Breast epithelium (tissue), 4 donors: ENCODE results near the gene ESYT2. TPM values are rescaled to one million over a fixed set of nuclear protein-coding genes. Genes with fewer than 3 reads are reported as not detected.
A peak's percentile ranks its signal among the peaks of the same experiment; 100 is the strongest.
"Not testable (repeated sequence)": the region's sequence is repeated elsewhere in the genome, so short reads cannot be mapped to it uniquely, and the experiment has no call there.

Experiments
- DNase-seq, 2 donors: peaks; one replicate each; pipeline ENCODE4 v3.0.0-alpha.2; 2019; ENCODE audit warnings: low spot score in 2 of 2
- H3K27ac ChIP-seq, 2 donors: fragments of 200-600 bp; sonication (generic) in 1 of 2; one replicate each; pipeline ENCODE4 v1.5.1; 2016 to 2019; ENCODE audit warnings: mild to moderate bottlenecking in 1 of 2
- H3K27me3 ChIP-seq, 2 donors: fragments of 200-600 bp; sonication (generic) in 1 of 2; one replicate each; pipeline versions ENCODE4 v1.5.1 to v1.6.0; 2017 to 2019; ENCODE audit warnings: control low read depth in 1 of 2, mild to moderate bottlenecking in 1 of 2
- H3K36me3 ChIP-seq: fragments of 200-600 bp; one replicate; pipeline ENCODE4 v1.5.1; 2019
- H3K4me1 ChIP-seq, 2 donors: fragments of 200-600 bp; sonication (generic); one replicate each; pipeline ENCODE4 v1.5.1; 2016 to 2019; ENCODE audit warnings: control low read depth in 1 of 2
- H3K4me3 ChIP-seq, 3 donors: fragments of 200-600 bp; sonication (generic); 1 replicate in 2 of 3; 2 replicates in 1 of 3; pipeline ENCODE4 v1.5.1; 2016 to 2019; ENCODE audit warnings: mild to moderate bottlenecking in 3 of 3, moderate library complexity in 2 of 3
- H3K9me3 ChIP-seq, 2 donors: fragments of 200-600 bp; sonication (generic) in 1 of 2; one replicate each; pipeline ENCODE4 v1.5.1; 2016 to 2019; ENCODE audit warnings: control low read depth in 1 of 2
- POLR2A ChIP-seq: fragments of 450-650 bp; IDR thresholded peaks from one replicate; pipeline ENCODE4 v1.6.1; 2016; ENCODE audit warnings: antibody characterized with exemption, mild to moderate bottlenecking, moderate library complexity
- POLR2AphosphoS5 ChIP-seq, 3 donors: sonication (generic); formaldehyde crosslinking; IDR thresholded peaks; one replicate each; pipeline ENCODE4 v1.6.1; 2017; ENCODE audit warnings: antibody characterized with exemption in 3 of 3
- intact Hi-C: fragments of 100-400 bp; cut with DNase I; formaldehyde crosslinking; loops from one replicate; pipeline ENCODE4 v1.15.1; 2023; ENCODE audit warnings: low total_unique reads
- total RNA-seq, 3 donors: library from RNA; depleted of rRNA; stranded (reverse); fragments of >200 nt; gene quantifications; one replicate each; pipeline ENCODE4 v1.1.0, GENCODE V29; 2016
- TF ChIP-seq, protein P1 (sequence below), 3 donors: fragments of 450-650 bp; IDR thresholded peaks; one replicate each; pipeline ENCODE4 v1.5.1; 2016 to 2017; ENCODE audit warnings: antibody characterized with exemption in 3 of 3, mild to moderate bottlenecking in 3 of 3, moderate library complexity in 3 of 3

The ESYT2 gene, protein sequence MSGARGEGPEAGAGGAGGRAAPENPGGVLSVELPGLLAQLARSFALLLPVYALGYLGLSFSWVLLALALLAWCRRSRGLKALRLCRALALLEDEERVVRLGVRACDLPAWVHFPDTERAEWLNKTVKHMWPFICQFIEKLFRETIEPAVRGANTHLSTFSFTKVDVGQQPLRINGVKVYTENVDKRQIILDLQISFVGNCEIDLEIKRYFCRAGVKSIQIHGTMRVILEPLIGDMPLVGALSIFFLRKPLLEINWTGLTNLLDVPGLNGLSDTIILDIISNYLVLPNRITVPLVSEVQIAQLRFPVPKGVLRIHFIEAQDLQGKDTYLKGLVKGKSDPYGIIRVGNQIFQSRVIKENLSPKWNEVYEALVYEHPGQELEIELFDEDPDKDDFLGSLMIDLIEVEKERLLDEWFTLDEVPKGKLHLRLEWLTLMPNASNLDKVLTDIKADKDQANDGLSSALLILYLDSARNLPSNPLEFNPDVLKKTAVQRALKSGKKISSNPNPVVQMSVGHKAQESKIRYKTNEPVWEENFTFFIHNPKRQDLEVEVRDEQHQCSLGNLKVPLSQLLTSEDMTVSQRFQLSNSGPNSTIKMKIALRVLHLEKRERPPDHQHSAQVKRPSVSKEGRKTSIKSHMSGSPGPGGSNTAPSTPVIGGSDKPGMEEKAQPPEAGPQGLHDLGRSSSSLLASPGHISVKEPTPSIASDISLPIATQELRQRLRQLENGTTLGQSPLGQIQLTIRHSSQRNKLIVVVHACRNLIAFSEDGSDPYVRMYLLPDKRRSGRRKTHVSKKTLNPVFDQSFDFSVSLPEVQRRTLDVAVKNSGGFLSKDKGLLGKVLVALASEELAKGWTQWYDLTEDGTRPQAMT
- total RNA-seq, result 100 to 1,000 TPM in 2 of 3 donors, 10 to 100 TPM in 1; 97.3 to 155 (median 115) TPM

DNA sequence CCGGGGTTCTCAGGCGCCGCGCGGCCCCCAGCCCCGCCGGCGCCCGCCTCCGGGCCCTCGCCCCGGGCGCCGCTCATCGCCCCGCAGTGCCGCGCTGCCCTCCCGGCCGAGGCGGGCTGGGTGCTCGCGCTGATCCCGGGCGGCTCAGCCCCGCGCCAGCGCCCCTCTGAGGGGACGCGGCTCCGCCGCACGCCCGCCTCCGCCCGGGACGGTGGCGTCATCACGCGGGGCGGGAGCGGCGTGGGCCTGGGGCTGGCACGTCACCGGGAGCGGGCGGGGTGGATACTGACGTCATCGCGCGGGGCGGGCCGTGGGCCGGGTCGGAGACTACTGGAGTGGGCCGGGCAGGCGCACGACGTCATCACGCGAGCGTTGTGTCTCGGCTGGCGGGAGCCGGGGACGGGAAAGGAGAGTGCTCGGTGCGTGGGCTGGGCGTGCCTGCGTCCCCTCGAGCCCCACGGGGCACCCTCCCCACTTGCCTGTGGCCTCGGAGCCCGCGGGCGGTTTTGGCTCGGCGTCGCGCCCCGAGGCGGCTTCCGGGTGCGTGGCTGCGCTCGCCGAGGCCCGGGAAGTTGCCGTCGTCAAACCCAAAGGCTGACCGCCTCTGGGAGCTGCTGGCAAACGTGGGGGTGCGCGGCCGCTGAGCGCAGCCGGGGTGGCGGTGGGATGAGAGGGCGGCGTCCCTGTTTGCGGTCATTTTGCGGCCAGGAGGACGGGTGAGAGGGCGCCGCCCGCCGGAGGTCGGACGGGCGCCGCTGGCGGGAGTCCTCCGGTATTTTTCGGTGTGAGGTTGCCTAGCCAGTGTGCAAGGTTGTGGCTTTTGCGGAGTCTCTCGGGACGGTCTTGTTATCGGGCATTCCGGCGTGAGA is at the start of gene ESYT2:
ESYT2 (minus strand) TSS at position 168 of the 869 bp plus-strand sequence; CDS start at position 77, 91 bp downstream.
- Histone ChIP-seq H3K36me3 (no peaks in the 10 kb centered on the region), H3K9me3 (no peaks in the 10 kb centered on the region), H3K27me3 (no peaks in the 10 kb centered on the region), H3K27ac (peak within 1 kb of the TSS; percentile 99 to 100), H3K4me1 (no peaks in the 10 kb centered on the region), H3K4me3 (peak within 1 kb of the TSS; percentile 91 to 97 (median 93))
- TF ChIP-seq POLR2AphosphoS5 (IDR thresholded peaks at IDR 0.05) (peak; percentile 98 to 99 (median 99)), POLR2A (peak; percentile 95)
- TF ChIP-seq, protein P1, sequence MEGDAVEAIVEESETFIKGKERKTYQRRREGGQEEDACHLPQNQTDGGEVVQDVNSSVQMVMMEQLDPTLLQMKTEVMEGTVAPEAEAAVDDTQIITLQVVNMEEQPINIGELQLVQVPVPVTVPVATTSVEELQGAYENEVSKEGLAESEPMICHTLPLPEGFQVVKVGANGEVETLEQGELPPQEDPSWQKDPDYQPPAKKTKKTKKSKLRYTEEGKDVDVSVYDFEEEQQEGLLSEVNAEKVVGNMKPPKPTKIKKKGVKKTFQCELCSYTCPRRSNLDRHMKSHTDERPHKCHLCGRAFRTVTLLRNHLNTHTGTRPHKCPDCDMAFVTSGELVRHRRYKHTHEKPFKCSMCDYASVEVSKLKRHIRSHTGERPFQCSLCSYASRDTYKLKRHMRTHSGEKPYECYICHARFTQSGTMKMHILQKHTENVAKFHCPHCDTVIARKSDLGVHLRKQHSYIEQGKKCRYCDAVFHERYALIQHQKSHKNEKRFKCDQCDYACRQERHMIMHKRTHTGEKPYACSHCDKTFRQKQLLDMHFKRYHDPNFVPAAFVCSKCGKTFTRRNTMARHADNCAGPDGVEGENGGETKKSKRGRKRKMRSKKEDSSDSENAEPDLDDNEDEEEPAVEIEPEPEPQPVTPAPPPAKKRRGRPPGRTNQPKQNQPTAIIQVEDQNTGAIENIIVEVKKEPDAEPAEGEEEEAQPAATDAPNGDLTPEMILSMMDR (IDR thresholded peaks at IDR 0.05), result peak in 2 of 3 donors; percentile 9 to 14
- intact Hi-C loops, result no loop called here
- DNase-seq, result peak; percentile 96 to 100

DNA sequence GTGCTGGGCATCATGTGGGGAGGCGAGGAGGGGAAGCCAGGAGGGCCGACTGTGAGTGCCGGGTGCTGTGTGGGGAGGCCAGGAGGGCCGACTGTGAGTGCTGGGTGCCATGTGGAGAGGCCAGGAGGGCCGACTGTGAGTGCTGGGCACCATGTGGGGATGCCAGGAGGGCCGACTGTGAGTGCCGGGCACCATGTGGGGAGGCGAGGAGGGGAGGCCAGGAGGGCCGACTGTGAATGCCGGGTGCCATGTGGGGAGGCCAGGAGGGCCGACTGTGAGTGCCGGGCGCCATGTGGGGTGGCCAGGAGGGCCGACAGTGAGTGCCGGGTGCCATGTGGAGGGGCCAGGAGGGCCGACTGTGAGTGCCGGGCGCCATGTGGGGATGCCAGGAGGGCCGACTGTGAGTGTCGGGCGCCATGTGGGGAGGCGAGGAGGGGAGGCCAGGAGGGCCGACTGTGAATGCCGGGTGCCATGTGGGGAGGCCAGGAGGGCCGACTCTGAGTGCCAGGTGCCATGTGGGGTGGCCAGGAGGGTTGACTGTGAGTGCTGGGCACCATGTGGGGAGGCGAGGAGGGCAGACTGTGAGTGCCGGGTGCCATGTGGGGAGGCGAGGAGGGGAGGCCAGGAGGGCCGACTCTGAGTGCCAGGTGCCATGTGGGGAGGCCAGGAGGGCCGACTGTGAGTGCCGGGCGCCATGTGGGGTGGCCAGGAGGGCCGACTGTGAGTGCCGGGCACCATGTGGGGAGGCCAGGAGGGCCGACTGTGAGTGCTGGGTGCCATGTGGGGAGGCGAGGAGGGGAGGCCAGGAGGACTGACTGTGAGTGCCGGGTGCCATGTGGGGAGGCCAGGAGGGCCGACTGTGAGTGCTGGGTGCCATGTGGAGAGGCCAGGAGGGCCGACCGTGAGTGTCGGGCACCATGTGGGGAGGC is 49.1 kb upstream of the ESYT2 start:
- intact Hi-C loops, H3K9me3 ChIP-seq, H3K4me3 ChIP-seq, H3K36me3 ChIP-seq, H3K27me3 ChIP-seq, DNase-seq, H3K4me1 ChIP-seq, H3K27ac ChIP-seq: not testable (repeated sequence)

DNA sequence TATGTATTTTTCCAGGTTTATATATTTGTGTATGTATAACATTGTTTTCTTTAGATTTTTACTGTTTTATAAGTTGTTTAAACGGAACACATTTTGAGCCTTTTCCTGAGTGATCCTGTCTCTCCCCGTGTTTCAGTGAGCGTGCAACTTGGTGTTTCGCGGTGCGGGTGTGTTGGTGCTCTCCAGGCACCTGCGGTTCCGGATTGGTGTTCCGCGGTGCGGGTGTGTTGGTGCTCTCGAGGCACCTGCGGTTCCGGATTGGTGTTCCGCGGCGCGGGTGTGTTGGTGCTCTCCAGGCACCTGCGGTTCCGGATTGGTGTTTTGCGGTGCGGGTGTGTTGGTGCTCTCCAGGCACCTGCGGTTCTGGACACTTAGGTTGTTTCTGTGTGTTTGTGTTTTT is 47.7 kb upstream of the ESYT2 start:
- no peaks in the 10 kb centered on the region for H3K4me1 ChIP-seq
- H3K27ac ChIP-seq, result no peak overlapping the region
- H3K4me3 ChIP-seq, result no peak overlapping the region
- no peaks in the 10 kb centered on the region for H3K36me3 ChIP-seq
- no peaks in the 10 kb centered on the region for H3K27me3 ChIP-seq
- TF ChIP-seq POLR2AphosphoS5 (IDR thresholded peaks at IDR 0.05) (no peak), POLR2A (no peak)
- TF ChIP-seq, protein P1 (IDR thresholded peaks at IDR 0.05), result no peak
- H3K9me3 ChIP-seq, result no peaks in the 10 kb centered on the region
- intact Hi-C loops, result no loop called here
- no peak for DNase-seq

DNA sequence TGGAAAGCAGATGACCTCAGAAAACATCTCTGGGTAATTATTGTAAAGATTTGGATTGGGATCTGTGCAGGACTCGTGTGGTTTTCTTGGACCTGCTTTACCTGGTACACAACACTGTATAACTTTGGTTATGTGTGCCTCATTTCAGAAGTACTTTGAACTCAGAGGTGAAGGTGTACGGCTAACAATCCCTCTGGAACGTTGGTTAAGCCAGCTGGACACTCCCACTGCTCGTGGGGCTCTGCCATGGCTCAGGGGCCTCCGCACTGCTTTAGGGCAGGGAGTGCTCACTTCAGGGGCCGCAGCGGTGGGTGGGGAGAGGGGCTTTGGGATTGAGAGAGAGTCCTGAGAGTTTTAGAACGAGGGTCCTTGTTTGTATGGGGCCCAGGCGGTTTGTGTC is 40.6 kb upstream of the ESYT2 start:
- H3K9me3 ChIP-seq, result no peaks in the 10 kb centered on the region
- no peak overlapping the region for H3K27ac ChIP-seq
- no peak overlapping the region for H3K4me3 ChIP-seq
- intact Hi-C loops, result no loop called here
- DNase-seq, result no peak
- TF ChIP-seq, protein P1 (IDR thresholded peaks at IDR 0.05), result no peak
- TF ChIP-seq POLR2AphosphoS5 (IDR thresholded peaks at IDR 0.05), result no peak
- no peak for TF ChIP-seq POLR2A
- H3K4me1 ChIP-seq, result no peaks in the 10 kb centered on the region
- no peaks in the 10 kb centered on the region for H3K36me3 ChIP-seq
- no peaks in the 10 kb centered on the region for H3K27me3 ChIP-seq
